Measurements from ENCODE around the gene CLEC4C.

The CLEC4C gene

GRCh38 chr12:7719946-7720730 is 27.0 kb downstream of the CLEC4C start:
- no peak for DNase-seq

- DNase-seq, result no peak
Measured at GRCh38 chr12:7716381-7716780, 30.8 kb downstream of the CLEC4C start.

- no peak for DNase-seq
Measured at GRCh38 chr12:7712841-7713442, 34.2 kb downstream of the CLEC4C start.

GRCh38 chr12:7711133-7711532 is 36.0 kb downstream of the CLEC4C start, which contains the start of gene DPPA3:
DPPA3 (plus strand) TSS chr12:7711433; CDS start chr12:7711571, 138 bp downstream.
- DNase-seq, result no peak

GRCh38 chr12:7709969-7710675 is 37.1 kb downstream of the CLEC4C start:
- DNase-seq, result no peak

GRCh38 chr12:7705846-7706245 is 41.3 kb downstream of the CLEC4C start:
- DNase-seq, result no peak

- DNase-seq, result no peak
Measured at GRCh38 chr12:7695566-7696197, 51.5 kb downstream of the CLEC4C start, which contains the start of gene GDF3. GDF3 (minus strand) TSS chr12:7695775; CDS start chr12:7695728, 47 bp downstream.

- DNase-seq, result no peak
Measured at GRCh38 chr12:7695237-7695560, 52.0 kb downstream of the CLEC4C start.

GRCh38 chr12:7694556-7695236 is 52.5 kb downstream of the CLEC4C start:
- no peak for DNase-seq

- no peak for DNase-seq
Measured at GRCh38 chr12:7693793-7694192, 53.4 kb downstream of the CLEC4C start.

- DNase-seq, result no peak
Measured at GRCh38 chr12:7681535-7681934, 65.6 kb downstream of the CLEC4C start.

All from stimulated activated CD4-positive, alpha-beta T cell treated with anti-CD3 and anti-CD28 coated beads, Interleukin-4, amount 100 ng/mL, for 24 hours (primary cell).